WTC11 (cell line): Measurements from ENCODE around the gene HBE1. TPM values are rescaled to one million over a fixed set of nuclear protein-coding genes. Genes with fewer than 3 reads are reported as not detected.

Source experiments
- ATAC-seq: fragments of 200-7000 bp; cut with Tn5 transposase; 2 replicates; pipeline ENCODE4 v1.10.0; 2021; ENCODE audit warnings: mild to moderate bottlenecking, moderate library complexity
- CTCF ChIA-PET: fragments of 300-600 bp; sonication (Branson Sonifier 250); formaldehyde crosslinking; loops from one replicate; lab custom pipeline; 2021; ENCODE audit warnings: antibody characterized with exemption; lab: Charles Lee
- POLR2A ChIA-PET: fragments of 350-600 bp; sonication (Branson Sonifier 250); formaldehyde crosslinking; loops from one replicate; lab custom pipeline; 2021; ENCODE audit warnings: antibody characterized with exemption; lab: Charles Lee
- DNase-seq: peaks from one replicate; pipeline ENCODE4 v3.0.0; 2021; ENCODE audit warnings: low spot score
- H3K27ac Mint-ChIP-seq: 2 replicates; pipeline ENCODE4 v1.8.0; 2021; ENCODE audit warnings: mixed read lengths
- H3K27me3 Mint-ChIP-seq: 2 replicates; pipeline ENCODE4 v1.8.0; 2021; ENCODE audit warnings: low read depth, mild to moderate bottlenecking, moderate library complexity, mixed read lengths
- H3K36me3 Mint-ChIP-seq: 2 replicates; pipeline ENCODE4 v1.8.0; 2021; ENCODE audit warnings: mixed read lengths
- H3K4me1 Mint-ChIP-seq: 2 replicates; pipeline ENCODE4 v1.8.0; 2022; ENCODE audit warnings: mixed read lengths
- H3K4me3 Mint-ChIP-seq: 2 replicates; pipeline ENCODE4 v1.8.0; 2021; ENCODE audit warnings: mild to moderate bottlenecking, moderate library complexity, mixed read lengths
- H3K9me3 Mint-ChIP-seq: 2 replicates; pipeline ENCODE4 v1.8.0; 2021; ENCODE audit warnings: mixed read lengths
- ATF1 ChIP-seq: sonication (generic); formaldehyde crosslinking; IDR thresholded peaks from 2 replicates; pipeline ENCODE4 v1.8.1; 2023; ENCODE audit warnings: mild to moderate bottlenecking, moderate library complexity, missing genetic modification reagents
- ESRRA ChIP-seq: sonication (generic); formaldehyde crosslinking; IDR thresholded peaks from 2 replicates; pipeline ENCODE4 v1.8.1; 2022; ENCODE audit warnings: mild to moderate bottlenecking, missing genetic modification reagents, borderline replicate concordance
- FOXJ3 ChIP-seq: sonication (generic); formaldehyde crosslinking; IDR thresholded peaks from 2 replicates; pipeline ENCODE4 v1.9.0; 2021; ENCODE audit warnings: missing genetic modification reagents, mild to moderate bottlenecking, borderline replicate concordance
- FOXK1 ChIP-seq: sonication (generic); formaldehyde crosslinking; IDR thresholded peaks from 2 replicates; pipeline ENCODE4 v1.8.0; 2022; ENCODE audit warnings: mild to moderate bottlenecking, moderate library complexity, missing genetic modification reagents
- GTF2I ChIP-seq: fragments of 250-450 bp; sonication (Bioruptor Pico); conservative IDR thresholded peaks from 2 replicates; pipeline ENCODE4 v1.4.0; 2021; ENCODE audit warnings: mild to moderate bottlenecking
- HMGA2 ChIP-seq: fragments of 250-450 bp; sonication (Bioruptor Pico); IDR thresholded peaks from 2 replicates; pipeline ENCODE4 v1.4.0; 2021; ENCODE audit warnings: mild to moderate bottlenecking, moderate library complexity
- NFE2L1 ChIP-seq: sonication (generic); formaldehyde crosslinking; IDR thresholded peaks from 2 replicates; pipeline ENCODE4 v1.8.1; 2023; ENCODE audit warnings: missing genetic modification reagents
- NFYB ChIP-seq: sonication (generic); formaldehyde crosslinking; conservative IDR thresholded peaks from 2 replicates; pipeline ENCODE4 v1.8.0; 2022; ENCODE audit warnings: low read depth, missing genetic modification reagents
- SP1 ChIP-seq: sonication (generic); formaldehyde crosslinking; conservative IDR thresholded peaks from 2 replicates; pipeline ENCODE4 v1.8.1; 2022; ENCODE audit warnings: missing genetic modification reagents
- STAT6 ChIP-seq: sonication (generic); formaldehyde crosslinking; conservative IDR thresholded peaks from 2 replicates; pipeline ENCODE4 v1.8.1; 2023; ENCODE audit warnings: mild to moderate bottlenecking, low read depth, missing genetic modification reagents, moderate library complexity
- TEAD1 ChIP-seq: sonication (generic); formaldehyde crosslinking; IDR thresholded peaks from 2 replicates; pipeline ENCODE4 v1.8.0; 2022; ENCODE audit warnings: mild to moderate bottlenecking, missing genetic modification reagents
- TP53 ChIP-seq: sonication (generic); formaldehyde crosslinking; IDR thresholded peaks from 2 replicates; pipeline ENCODE4 v1.8.1; 2023; ENCODE audit warnings: mild to moderate bottlenecking, missing genetic modification reagents
- ZMAT4 ChIP-seq: fragments of 250-450 bp; sonication (Bioruptor Pico); IDR thresholded peaks from 2 replicates; pipeline ENCODE4 v1.9.0; 2021; ENCODE audit warnings: mild to moderate bottlenecking
- ZNF263 ChIP-seq: sonication (generic); formaldehyde crosslinking; IDR thresholded peaks from 2 replicates; pipeline ENCODE4 v1.8.1; 2022; ENCODE audit warnings: low read depth, mild to moderate bottlenecking, moderate library complexity, missing genetic modification reagents
- ZNF396 ChIP-seq: fragments of 250-450 bp; sonication (Bioruptor Pico); IDR thresholded peaks from 2 replicates; pipeline ENCODE4 v1.8.0; 2021; ENCODE audit warnings: mild to moderate bottlenecking, moderate library complexity, borderline replicate concordance
- ZNF416 ChIP-seq: fragments of 250-450 bp; sonication (Bioruptor Pico); IDR thresholded peaks from 2 replicates; pipeline ENCODE4 v1.9.0; 2021; ENCODE audit warnings: mild to moderate bottlenecking, inconsistent platforms
- total RNA-seq: library from RNA; stranded (reverse); gene quantifications from 3 replicates; pipeline ENCODE4 v1.2.3, GENCODE V29; 2021
- TF ChIP-seq, protein P1 (sequence below): fragments of 250-450 bp; sonication (Bioruptor Pico); IDR thresholded peaks from 2 replicates; pipeline ENCODE4 v2.1.2; 2022; ENCODE audit warnings: mild to moderate bottlenecking, moderate library complexity
- TF ChIP-seq, protein P2 (sequence below): sonication (generic); formaldehyde crosslinking; IDR thresholded peaks from 2 replicates; pipeline ENCODE4 v1.8.0; 2023; ENCODE audit warnings: missing genetic modification reagents, mild to moderate bottlenecking, borderline replicate concordance

Gene HBE1
- total RNA-seq, 1 experiment from 2014 or later, result 3.1 TPM

DNA sequence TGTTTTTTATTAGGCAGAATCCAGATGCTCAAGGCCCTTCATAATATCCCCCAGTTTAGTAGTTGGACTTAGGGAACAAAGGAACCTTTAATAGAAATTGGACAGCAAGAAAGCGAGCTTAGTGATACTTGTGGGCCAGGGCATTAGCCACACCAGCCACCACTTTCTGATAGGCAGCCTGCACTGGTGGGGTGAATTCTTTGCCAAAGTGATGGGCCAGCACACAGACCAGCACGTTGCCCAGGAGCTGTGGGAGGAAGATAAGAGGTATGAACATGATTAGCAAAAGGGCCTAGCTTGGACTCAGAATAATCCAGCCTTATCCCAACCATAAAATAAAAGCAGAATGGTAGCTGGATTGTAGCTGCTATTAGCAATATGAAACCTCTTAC is 44.3 kb downstream of the HBE1 start:
- ChIA-PET CTCF (interaction anchor here (0.7 kb wide), 1 partner anchor 130 kb away, joined by 3 read pairs; no protein-coding TSS in a partner anchor), POLR2A (no interaction called here)
- no peak overlapping the region for H3K4me3 Mint-ChIP-seq
- H3K27ac Mint-ChIP-seq, result no peak overlapping the region
- DNase-seq (no peak), ATAC-seq (no peak)
- H3K27me3 Mint-ChIP-seq, result no peaks in the 10 kb centered on the region
- peaks cover 18% of the 10 kb centered on the region for H3K9me3 Mint-ChIP-seq
- H3K4me1 Mint-ChIP-seq, result peaks cover 3% of the 10 kb centered on the region; the same call in 1 of the 2 replicates
- TF ChIP-seq TP53 (no peak), NFE2L1 (no peak), SP1 (CRISPR knock-in tag) (no peak), NFYB (CRISPR knock-in tag) (no peak), GTF2I (CRISPR knock-in tag) (no peak), ZNF416 (CRISPR knock-in tag) (no peak), STAT6 (CRISPR knock-in tag) (no peak), ZNF263 (CRISPR knock-in tag) (no peak), ZNF396 (CRISPR knock-in tag) (no peak), ATF1 (CRISPR knock-in tag) (no peak), FOXJ3 (no peak), HMGA2 (CRISPR knock-in tag) (no peak), TEAD1 (CRISPR knock-in tag) (no peak), ESRRA (CRISPR knock-in tag) (no peak), FOXK1 (no peak), ZMAT4 (CRISPR knock-in tag) (no peak)
- TF ChIP-seq, protein P1, sequence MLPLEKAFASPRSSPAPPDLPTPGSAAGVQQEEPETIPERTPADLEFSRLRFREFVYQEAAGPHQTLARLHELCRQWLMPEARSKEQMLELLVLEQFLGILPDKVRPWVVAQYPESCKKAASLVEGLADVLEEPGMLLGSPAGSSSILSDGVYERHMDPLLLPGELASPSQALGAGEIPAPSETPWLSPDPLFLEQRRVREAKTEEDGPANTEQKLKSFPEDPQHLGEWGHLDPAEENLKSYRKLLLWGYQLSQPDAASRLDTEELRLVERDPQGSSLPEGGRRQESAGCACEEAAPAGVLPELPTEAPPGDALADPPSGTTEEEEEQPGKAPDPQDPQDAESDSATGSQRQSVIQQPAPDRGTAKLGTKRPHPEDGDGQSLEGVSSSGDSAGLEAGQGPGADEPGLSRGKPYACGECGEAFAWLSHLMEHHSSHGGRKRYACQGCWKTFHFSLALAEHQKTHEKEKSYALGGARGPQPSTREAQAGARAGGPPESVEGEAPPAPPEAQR (CRISPR knock-in tag), result no peak
- TF ChIP-seq, protein P2, sequence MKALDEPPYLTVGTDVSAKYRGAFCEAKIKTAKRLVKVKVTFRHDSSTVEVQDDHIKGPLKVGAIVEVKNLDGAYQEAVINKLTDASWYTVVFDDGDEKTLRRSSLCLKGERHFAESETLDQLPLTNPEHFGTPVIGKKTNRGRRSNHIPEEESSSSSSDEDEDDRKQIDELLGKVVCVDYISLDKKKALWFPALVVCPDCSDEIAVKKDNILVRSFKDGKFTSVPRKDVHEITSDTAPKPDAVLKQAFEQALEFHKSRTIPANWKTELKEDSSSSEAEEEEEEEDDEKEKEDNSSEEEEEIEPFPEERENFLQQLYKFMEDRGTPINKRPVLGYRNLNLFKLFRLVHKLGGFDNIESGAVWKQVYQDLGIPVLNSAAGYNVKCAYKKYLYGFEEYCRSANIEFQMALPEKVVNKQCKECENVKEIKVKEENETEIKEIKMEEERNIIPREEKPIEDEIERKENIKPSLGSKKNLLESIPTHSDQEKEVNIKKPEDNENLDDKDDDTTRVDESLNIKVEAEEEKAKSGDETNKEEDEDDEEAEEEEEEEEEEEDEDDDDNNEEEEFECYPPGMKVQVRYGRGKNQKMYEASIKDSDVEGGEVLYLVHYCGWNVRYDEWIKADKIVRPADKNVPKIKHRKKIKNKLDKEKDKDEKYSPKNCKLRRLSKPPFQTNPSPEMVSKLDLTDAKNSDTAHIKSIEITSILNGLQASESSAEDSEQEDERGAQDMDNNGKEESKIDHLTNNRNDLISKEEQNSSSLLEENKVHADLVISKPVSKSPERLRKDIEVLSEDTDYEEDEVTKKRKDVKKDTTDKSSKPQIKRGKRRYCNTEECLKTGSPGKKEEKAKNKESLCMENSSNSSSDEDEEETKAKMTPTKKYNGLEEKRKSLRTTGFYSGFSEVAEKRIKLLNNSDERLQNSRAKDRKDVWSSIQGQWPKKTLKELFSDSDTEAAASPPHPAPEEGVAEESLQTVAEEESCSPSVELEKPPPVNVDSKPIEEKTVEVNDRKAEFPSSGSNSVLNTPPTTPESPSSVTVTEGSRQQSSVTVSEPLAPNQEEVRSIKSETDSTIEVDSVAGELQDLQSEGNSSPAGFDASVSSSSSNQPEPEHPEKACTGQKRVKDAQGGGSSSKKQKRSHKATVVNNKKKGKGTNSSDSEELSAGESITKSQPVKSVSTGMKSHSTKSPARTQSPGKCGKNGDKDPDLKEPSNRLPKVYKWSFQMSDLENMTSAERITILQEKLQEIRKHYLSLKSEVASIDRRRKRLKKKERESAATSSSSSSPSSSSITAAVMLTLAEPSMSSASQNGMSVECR (CRISPR knock-in tag), result no peak
- H3K36me3 Mint-ChIP-seq, result peaks cover 17% of the 10 kb centered on the region
